Measurements from ENCODE around the gene LSM14B.

The LSM14B gene

DNA sequence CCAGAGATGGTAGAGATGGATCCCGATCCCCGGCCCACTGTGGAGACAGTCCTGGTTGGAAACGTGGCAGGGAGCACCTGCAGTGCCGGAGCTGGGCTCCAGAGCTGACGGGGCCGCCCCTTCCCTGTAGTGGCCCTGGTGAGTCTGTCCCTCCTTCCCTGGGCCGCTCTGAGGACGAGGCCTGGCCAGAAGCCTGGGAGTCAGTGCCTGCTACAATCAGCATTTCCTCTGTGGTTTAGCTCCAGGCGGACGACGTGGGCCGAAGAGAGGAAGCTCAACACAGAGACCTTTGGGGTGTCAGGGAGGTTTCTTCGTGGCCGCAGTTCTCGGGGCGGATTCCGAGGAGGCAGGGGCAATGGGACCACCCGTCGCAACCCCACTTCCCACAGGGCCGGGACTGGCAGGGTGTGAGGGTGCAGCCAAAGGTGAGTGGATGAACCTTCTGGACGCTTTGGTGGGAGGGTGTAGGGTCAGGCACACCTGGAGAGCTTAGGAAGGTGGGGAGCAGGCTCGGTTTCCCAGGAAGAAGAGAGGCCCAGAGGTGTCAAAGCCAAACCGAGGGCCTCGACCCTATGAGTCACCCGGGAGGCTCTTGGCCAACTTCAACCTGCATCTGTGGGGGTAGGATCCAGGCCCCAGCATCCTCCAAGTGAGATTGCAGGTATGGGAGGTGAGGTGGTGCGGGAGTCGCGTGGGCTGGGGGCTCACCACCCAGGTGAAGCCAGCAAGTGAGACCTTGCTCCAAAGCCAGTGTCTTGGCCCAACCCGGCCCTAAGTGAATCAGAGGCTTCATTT, 11.0 kb downstream of the LSM14B start:
- no peak for DNase-seq

DNA sequence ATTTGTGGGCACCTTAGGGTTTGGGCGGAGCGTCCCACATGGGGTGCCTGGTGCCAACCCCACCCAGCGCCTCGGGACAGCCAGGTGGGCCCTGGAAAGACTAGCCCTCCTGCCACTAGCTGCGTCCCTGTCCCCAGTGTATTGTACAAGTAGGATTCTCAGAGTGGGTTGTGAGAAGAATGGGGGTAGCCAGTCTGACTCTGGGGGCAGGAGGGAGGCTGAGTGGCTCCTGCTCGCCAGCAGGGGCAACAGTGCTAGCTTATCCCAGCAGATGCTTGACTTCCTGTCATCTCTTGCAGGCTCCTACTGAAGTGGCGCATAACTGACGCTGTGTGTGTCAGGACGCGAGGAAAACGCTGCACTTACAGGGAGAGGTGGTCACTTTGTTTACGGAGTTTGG, 11.6 kb downstream of the LSM14B start:
- DNase-seq = no peak

GRCh38 chr20:62134735-62135231, 12.5 kb downstream of the LSM14B start:
- no peak for DNase-seq

DNA sequence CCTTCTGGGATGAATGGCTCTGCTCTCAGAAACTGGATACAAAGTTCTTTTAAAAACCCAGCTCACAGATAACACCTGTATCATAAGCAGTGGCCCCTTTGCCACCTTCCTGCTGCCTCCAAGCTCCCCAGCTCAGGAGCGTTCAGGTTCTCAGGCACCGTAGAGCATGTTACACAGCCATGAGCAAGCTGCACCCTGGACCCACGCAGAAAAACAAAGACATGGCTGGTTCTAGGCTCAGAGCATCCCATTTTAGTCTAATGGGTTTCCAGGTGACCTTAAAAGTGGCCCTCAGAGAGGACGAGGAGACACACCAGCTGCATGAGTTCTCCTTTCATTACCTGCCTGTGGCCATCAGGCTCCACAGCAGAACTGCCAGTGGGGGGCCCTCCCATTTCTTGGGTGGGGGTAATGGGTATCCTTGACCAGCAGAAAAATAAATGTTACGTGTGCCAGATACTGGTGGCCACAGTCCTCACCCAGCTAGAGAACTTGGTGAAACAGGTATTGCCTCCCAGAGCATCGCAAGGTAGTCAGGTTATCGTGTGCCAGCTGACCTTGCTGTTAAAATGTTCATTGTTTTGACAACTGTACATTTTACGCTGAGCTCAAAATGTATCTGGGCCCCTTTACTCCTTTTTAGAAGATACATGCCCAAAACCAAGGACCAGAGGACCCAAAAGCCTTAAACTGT, 13.4 kb downstream of the LSM14B start:
- DNase-seq = no peak

DNA sequence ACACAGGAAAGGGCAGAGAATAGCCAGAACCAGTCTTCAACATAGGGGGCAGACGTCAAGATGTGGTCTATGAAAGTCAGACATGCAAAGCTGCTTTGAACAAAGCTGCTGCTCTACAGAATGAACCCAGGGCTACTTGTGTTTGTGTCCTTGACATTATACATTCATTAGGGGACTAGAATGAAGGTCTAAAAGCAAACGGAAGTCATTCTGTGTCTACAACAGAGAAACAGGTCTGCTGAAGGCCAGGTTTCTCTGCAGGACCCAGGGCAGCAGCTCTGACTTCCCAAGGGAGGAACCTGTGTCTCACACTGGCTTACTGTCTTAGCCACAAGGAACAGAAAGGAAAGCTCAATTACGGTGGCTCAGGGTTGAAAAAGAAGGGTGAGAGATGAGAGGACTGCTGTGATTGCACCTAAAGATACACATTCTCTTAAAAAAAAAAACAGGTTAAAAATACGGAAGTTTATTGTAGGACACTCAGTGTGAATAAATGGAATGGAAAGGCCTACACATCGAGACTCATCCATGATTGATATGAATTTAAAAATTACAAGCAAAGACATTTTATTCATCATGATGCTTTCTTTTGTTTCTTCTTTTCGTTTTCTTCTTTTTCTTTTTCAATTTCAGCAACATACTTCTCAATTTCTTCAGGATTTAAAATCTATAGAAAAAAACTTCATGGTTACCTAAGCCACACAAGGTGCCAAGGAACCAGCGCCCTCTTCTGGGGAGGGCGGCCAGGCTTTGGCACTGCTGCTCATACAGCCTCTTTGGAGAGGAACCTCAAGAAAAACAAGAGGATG, 14.2 kb downstream of the LSM14B start:
- DNase-seq = peak in 1 of 2 donors; percentile 54

DNA sequence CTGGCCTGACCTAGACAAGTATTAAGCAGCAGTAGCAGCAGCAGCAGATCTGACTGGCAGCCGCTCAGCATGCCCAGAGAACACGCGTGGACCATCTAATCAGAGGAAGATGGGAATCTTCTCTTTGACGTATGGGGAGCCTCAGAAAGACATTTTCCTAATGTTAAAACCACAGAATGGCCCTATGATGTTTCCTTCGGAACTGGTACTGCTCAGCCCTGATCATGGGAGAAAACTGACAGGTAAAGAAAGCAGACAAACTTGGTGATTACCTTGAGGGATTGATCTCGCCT, 14.8 kb downstream of the LSM14B start:
- DNase-seq = no peak

DNA sequence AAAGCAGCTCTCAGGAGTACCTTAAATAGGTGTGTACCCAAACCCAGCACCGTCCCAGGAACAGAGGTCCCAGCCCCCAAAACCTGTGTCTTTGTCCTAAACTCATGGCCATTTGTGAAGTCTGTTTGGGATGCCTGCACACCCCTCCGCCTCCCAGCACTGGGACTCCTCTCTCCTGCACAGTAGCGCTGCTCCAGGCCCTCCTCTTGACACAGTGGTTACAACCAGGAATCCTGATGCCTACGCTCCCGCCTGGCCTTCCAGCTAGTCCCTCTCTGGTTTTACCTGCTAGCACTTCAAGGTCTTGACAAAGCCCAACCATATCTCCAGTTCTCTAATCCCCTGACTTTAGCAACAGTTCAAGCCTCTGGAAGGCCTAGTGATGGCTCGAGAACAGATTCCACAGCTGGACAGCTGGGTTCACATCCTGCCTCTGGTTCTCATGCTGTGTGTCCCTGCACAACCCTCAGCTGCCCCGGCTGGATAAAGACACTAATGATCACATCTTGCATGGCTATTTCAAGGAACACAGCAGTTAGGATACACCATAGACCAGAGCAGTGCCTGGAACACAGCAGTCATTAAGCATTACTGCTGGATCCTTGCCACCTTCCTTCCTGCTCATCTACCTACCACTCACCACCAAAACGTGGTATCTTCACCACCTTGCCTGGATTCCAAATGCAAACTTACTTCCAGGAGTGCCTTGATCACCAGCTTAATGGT, 15.4 kb downstream of the LSM14B start:
- no peak for DNase-seq

GRCh38 chr20:62138204-62138543, 15.9 kb downstream of the LSM14B start:
- no peak for DNase-seq

DNA sequence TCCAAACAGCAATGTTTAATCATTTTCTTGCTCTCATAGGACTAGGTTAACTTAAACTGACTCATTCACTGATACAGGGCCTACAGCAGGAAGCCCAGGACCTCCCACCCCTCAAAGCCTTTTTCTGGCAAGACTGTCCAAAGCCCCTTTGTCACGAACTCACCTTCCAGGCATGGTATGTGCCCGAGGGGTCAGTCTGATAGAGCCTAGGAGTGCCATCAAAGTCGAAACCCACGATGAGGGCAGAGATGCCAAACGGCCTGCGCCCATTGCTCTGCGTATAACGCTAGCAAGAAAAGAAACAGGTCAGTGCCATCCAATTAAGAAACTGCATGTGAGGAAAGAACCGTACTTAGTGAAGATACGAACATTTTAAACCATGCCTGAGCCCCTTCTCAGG, 16.6 kb downstream of the LSM14B start:
- no peak for DNase-seq

DNA sequence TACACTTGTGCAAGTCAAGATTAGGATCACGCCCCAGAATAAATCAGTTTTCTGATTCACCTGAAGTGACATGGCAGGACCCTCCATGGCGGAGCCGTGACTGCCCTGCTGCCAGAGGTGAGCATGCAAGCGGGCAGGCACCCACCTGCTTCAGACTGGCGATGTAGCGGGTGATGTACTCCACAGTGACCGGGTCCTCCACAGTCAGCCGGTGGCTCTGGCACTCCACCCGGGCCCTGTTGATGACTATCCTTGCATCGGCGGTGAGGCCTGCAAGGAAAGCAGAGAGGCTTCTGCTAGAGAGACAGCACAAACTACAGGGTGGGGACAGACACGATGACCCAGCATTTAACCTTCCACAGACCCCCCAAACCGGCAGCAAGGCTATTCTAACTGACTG, 17.4 kb downstream of the LSM14B start:
- no peak for DNase-seq

- no peak for DNase-seq
These were observed 18.7 kb downstream of the LSM14B start for GRCh38 chr20:62141043-62141396.

DNA sequence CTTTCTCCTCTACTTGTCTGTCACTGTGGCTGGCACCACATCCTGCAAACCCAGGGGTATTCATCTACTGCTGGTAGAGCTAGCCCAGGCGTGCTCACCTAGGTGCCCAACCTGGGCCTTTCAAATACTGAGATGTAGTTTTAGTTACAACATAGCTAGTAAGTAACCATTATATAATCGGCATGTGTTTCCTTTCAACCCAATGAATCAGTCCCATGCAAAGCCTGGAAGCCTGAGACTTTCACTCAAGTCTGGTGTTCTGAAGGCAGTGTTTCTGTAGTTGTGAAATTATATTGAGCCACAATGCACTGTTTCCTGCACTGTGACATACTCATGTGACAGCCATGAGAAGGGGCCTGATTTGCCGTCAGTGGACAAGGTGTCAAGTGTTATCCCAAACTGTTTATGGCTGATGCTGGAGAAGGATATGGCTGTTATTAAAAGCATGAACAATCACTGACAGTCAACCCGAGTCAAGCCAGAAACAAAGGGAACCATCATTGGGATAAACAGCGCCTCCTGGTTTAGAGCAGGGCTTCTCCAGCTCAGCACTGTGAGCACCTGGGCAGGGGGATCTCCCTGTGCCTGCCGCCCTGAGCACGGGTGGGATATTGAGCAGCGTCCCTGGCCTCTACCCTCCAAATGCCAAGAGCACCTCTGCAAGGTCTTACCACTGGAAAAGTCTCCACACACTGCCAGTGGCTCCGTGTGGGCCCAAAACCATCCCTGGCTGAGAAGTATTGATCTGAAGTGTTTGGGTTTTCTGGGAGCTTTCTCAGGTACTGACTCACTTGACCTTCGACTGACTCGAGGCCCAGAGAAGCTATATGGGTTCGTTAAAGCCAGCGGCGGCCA, 19.3 kb downstream of the LSM14B start:
- no peak for DNase-seq

- no peak for DNase-seq
These were observed 20.2 kb downstream of the LSM14B start for GRCh38 chr20:62142252-62143080.

DNA sequence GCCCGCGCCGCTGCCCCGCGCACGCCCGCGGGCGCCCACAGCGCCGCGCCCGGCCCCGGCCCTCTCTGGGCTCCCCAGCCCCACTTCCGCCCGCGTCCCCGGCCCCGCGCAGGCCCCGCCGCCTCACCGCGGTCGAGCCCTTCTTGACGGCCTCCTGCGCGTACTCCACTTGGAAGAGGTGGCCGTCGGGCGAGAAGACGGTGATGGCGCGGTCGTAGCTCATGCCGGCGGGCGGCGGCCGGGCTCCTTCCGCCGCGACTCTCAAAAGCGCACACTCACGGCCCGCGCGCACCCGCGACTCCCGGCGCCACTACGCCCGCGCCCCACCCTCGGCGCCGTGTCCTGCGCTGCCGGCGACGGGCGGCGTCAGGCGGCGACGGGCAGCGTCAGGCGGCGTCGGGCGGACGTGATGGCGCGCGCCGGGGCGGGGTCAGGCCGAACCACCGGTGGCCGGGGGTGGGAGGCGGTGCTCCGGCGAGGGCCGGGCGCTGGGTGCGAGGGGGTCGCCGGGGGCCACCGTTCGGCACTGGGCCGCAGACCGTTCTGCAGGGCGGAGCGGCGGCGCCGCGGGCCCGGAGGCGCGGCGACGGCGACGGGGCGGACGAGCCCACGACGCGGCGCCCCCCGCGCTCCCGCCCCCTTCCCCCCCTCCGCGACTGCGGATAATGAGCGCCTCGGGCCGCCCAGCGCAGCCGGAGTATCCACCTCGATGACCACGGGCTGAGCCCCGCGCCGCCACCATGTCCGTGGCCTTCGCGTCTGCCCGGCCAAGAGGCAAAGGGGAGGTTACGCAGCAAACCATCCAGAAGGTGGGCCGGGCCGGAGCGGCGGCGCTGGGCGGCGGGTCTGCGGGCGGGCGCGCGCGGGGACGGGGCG, 21.0 kb downstream of the LSM14B start, which contains the start of the genes PSMA7 and SS18L1:
Gene PSMA7, minus strand, starts transcription at position 314 of the 876 bp plus-strand sequence. Its CDS starts 91 bp downstream, at position 223.
Gene SS18L1, plus strand, starts transcription at position 689 of the 876 bp plus-strand sequence. Its CDS starts 52 bp downstream, at position 741.
- DNase-seq = peak; percentile 79 to 84

DNA sequence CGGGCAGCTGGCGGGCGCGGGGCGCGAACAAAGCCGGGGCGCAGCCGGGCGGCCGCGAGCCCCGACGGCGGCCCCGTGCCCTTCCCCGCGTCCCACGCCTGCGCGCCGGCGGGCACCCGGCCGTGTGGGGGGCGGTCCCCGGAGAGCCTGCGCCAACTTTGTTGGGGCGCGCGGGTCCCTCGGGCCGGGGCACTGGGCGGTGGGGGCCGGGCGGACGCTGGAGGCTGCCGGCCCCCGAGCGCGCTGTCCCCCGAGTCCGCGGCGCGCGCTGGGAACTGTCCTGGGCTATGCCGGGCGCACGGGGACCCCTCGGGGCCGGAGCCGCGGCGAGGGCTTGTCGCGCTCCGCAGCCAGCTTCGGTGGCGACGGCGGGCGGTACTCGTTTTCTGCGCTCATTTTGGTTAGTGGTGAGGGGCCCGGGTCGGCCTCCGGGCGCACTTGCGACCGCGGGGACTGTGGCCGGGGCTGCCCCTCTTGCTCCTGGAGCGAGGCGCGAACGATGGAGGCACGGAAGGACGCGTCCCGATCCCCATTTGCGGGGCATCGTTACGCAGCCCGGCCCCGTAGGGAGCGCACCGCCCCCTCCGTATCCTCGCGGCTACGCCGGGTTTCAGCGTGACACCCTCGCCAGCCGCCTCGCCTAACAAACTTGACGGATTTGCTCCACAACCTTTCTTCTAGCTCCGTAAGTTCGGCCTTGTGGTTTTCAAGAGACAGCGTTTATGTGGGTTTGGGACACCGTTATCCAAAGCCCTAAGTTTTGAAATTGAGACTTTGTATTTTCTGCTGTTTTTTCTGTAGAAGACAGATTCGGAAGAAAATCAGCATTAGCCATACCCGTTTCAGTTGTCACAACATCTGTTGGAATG, 21.9 kb downstream of the LSM14B start:
- DNase-seq = peak in 1 of 2 donors; percentile 58

DNA sequence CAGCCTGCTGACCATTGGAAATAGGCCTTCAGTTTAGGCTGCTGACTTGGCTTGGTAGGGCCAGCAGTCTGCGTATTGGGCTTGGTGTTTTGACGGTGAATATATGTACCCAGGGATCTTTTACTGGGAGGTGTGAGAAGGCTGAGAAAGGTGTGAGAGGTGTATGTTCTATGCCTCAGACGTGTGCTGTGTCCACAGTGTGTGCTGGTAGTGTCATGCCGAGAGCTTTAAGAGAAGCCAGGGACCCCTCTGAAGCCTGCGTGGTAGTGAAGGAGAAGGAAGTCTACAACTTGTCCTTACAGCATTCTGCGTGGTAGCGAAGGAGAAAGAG, 23.4 kb downstream of the LSM14B start:
- DNase-seq = no peak

- no peak for DNase-seq
These were observed 23.9 kb downstream of the LSM14B start for GRCh38 chr20:62146019-62146755.

- no peak for DNase-seq
These were observed 24.9 kb downstream of the LSM14B start for GRCh38 chr20:62147125-62147524.
